ENCODE data around the gene PLCB3. TPM values are rescaled to one million over a fixed set of nuclear protein-coding genes. Genes with fewer than 3 reads are reported as not detected.
A peak's percentile ranks its signal among the peaks of the same experiment; 100 is the strongest.
"Not testable (repeated sequence)": the region's sequence is repeated elsewhere in the genome, so short reads cannot be mapped to it uniquely, and the experiment has no call there.

Gene PLCB3
- total RNA-seq, 2 donors from 2014 or later = 13.9 to 16.4 TPM

DNA sequence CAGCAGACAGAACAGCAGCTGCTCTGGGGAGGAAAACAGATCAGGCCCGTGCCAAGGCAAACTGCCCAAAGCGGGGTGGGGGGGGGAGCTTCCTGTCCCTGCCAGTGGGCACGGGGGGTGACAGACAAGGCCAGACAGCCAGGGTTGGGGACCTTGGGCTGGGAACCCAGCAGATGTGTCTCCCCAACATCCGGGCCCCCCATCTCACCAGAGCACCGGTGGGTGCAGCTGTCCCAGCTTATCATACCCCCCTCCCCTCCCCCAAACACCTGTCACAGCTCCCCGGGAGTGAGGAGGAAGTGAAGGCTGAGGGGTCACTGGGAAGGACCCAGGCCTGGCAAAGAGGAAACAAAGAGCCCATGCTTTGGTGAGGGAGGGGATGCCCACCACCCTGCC is 5.9 kb upstream of the PLCB3 start:
- Mint-ChIP-seq H3K27ac (peak overlapping the region; percentile 81 to 83), H3K4me1 (ENCODE audit: low read depth in 2 of 2) (peaks cover 7 to 35% of the 10 kb centered on the region in 2 donors), H3K27me3 (no peaks in the 10 kb centered on the region), H3K9me3 (no peaks in the 10 kb centered on the region), H3K36me3 (no peaks in the 10 kb centered on the region), H3K4me3 (peak overlapping the region; percentile 86)
- no peak for ATAC-seq
- no peak for DNase-seq (ENCODE audit: low spot score)

DNA sequence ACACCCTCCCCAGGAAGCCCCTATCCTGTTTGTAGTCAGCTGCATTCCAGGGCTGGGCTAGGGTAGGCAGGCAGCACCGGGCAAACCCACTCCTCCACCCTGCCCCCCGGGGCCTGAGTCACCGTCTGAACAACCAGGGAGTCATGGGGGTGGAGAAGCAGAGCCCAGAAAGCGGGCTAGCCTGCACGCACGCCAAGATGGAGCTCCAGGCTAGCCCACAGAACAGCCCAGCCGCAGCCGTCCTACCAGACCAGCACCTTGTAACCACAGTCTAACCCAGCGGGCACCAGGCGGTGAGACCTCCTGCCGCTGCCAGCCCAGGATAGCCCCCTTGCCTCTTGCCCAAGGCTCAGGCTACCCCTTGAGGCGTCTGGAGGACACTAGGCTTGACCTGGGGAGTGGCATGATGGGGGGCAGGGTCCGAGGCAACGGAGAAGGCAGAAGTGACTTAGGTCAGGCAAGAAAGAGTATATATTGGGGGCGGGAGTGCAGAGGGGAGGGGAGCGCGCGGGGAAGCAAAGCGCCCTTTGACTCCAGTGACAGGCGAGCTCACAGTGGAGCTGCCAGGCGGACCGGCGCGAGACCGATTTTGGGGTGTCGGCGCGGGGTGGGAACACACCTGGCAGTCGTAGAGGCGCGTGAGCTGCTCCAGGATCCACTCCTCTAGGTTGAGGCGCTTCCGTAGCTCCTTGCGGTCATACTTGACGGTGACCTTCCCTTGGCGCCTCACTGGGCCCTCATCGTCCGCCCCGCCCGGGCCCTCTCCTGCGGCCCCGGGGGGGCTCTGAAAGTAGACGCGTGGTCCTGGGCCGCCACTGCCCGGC is 5.3 kb upstream of the PLCB3 start:
- Mint-ChIP-seq H3K9me3 (no peaks in the 10 kb centered on the region), H3K27ac (peak overlapping the region; percentile 81 to 83), H3K36me3 (no peaks in the 10 kb centered on the region), H3K4me1 (ENCODE audit: low read depth in 2 of 2) (peaks cover 6 to 32% of the 10 kb centered on the region in 2 donors), H3K4me3 (peak overlapping the region; percentile 86), H3K27me3 (no peaks in the 10 kb centered on the region)
- ATAC-seq = no peak
- no peak for DNase-seq (ENCODE audit: low spot score)

DNA sequence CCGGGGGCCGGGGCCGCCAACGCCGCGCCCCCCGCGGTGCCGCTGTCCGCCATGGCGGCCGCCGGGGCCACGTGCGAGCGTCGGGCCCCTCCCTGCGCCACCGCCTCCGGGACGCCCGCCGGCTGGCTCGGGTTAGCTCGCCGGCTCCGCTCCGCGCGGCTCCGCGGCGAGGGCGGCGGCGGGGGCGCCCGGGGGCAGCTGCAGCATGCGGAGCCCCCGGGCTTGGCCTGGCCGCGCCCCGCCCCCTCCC is 4.8 kb upstream of the PLCB3 start:
- H3K27ac Mint-ChIP-seq = peak overlapping the region; percentile 72 to 81
- H3K4me1 Mint-ChIP-seq (ENCODE audit: low read depth in 2 of 2) = peaks cover 6 to 29% of the 10 kb centered on the region in 2 donors

GRCh38 chr11:64246871-64247728 is 4.2 kb upstream of the PLCB3 start, which contains the start of gene PPP1R14B:
Gene PPP1R14B, minus strand, starts transcription at chr11:64246943. Its CDS starts 270 bp downstream, at chr11:64246673.
- H3K4me1 Mint-ChIP-seq (ENCODE audit: low read depth in 2 of 2) = peaks cover 10 to 33% of the 10 kb centered on the region in 2 donors
- DNase-seq (ENCODE audit: low spot score) (peak; percentile 86), ATAC-seq (peak; percentile 74 to 83)
- H3K4me3 Mint-ChIP-seq = peak within 1 kb of the TSS; percentile 86
- no peaks in the 10 kb centered on the region for H3K36me3 Mint-ChIP-seq
- no peaks in the 10 kb centered on the region for H3K9me3 Mint-ChIP-seq
- no peaks in the 10 kb centered on the region for H3K27me3 Mint-ChIP-seq
- H3K27ac Mint-ChIP-seq = peak within 1 kb of the TSS; percentile 81 to 83

More for the DNA sequence above, 4.8 kb upstream of the PLCB3 start:
- H3K9me3 Mint-ChIP-seq; DNase-seq (ENCODE audit: low spot score); H3K36me3 Mint-ChIP-seq; H3K27me3 Mint-ChIP-seq: not testable (repeated sequence)
- ATAC-seq = peak; percentile 25 to 48
- H3K4me3 Mint-ChIP-seq = peak overlapping the region; percentile 82

- Mint-ChIP-seq H3K27ac (peak overlapping the region in 1 of 2 donors; percentile 76), H3K4me1 (ENCODE audit: low read depth in 2 of 2) (peaks cover 12 to 34% of the 10 kb centered on the region in 2 donors), H3K27me3 (no peaks in the 10 kb centered on the region)
Observed at GRCh38 chr11:64247729-64248531, 3.4 kb upstream of the PLCB3 start.

GRCh38 chr11:64248578-64248977 is 2.8 kb upstream of the PLCB3 start:
- Mint-ChIP-seq H3K9me3 (no peaks in the 10 kb centered on the region), H3K4me1 (ENCODE audit: low read depth in 2 of 2) (peaks cover 12 to 28% of the 10 kb centered on the region in 2 donors), H3K4me3 (no peak overlapping the region), H3K27me3 (no peaks in the 10 kb centered on the region), H3K27ac (no peak overlapping the region), H3K36me3 (no peaks in the 10 kb centered on the region)
- ATAC-seq (no peak), DNase-seq (ENCODE audit: low spot score) (no peak)

More at GRCh38 chr11:64247729-64248531, 3.4 kb upstream of the PLCB3 start:
- ATAC-seq (no peak), DNase-seq (ENCODE audit: low spot score) (no peak)
- no peaks in the 10 kb centered on the region for H3K36me3 Mint-ChIP-seq
- peak overlapping the region; percentile 82 for H3K4me3 Mint-ChIP-seq
- H3K9me3 Mint-ChIP-seq = no peaks in the 10 kb centered on the region

GRCh38 chr11:64249038-64249437 is 2.3 kb upstream of the PLCB3 start:
- H3K27me3 Mint-ChIP-seq = no peaks in the 10 kb centered on the region
- peaks cover 12 to 31% of the 10 kb centered on the region in 2 donors for H3K4me1 Mint-ChIP-seq (ENCODE audit: low read depth in 2 of 2)
- no peak overlapping the region for H3K27ac Mint-ChIP-seq
- DNase-seq (ENCODE audit: low spot score) = no peak
- no peaks in the 10 kb centered on the region for H3K36me3 Mint-ChIP-seq
- no peak for ATAC-seq
- no peaks in the 10 kb centered on the region for H3K9me3 Mint-ChIP-seq
- no peak overlapping the region for H3K4me3 Mint-ChIP-seq

GRCh38 chr11:64249563-64250414 is 1.5 kb upstream of the PLCB3 start:
- peaks cover 12 to 32% of the 10 kb centered on the region in 2 donors for H3K4me1 Mint-ChIP-seq (ENCODE audit: low read depth in 2 of 2)
- no peaks in the 10 kb centered on the region for H3K9me3 Mint-ChIP-seq
- ATAC-seq (no peak), DNase-seq (ENCODE audit: low spot score) (no peak)
- H3K27me3 Mint-ChIP-seq = no peaks in the 10 kb centered on the region
- H3K4me3 Mint-ChIP-seq = peak overlapping the region; percentile 57
- H3K36me3 Mint-ChIP-seq = no peaks in the 10 kb centered on the region
- no peak overlapping the region for H3K27ac Mint-ChIP-seq

- H3K4me1 Mint-ChIP-seq (ENCODE audit: low read depth in 2 of 2) = peaks cover 12 to 32% of the 10 kb centered on the region in 2 donors
Observed at GRCh38 chr11:64250415-64251015, 815 bp upstream of the PLCB3 start.

DNA sequence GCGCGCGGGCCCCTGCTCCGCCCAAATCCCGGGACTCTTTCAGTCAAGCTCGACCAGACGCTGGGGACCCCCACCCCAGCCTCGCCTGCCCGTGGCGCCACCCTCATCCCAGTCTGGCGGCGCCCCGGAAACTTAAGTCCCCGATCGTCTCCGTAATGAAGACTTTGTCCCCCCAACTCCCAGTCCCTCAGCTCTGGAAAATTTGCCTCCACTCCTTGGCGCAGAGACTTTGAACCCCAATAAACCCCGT is 348 bp downstream of the PLCB3 start:
- Mint-ChIP-seq H3K4me1 (ENCODE audit: low read depth in 2 of 2) (peaks cover 12 to 27% of the 10 kb centered on the region in 2 donors), H3K27me3 (no peaks in the 10 kb centered on the region), H3K27ac (peak overlapping the region in 1 of 2 donors; percentile 70), H3K4me3 (peak overlapping the region; percentile 89), H3K36me3 (no peaks in the 10 kb centered on the region), H3K9me3 (no peaks in the 10 kb centered on the region)
- DNase-seq (ENCODE audit: low spot score) (no peak), ATAC-seq (no peak)

More at GRCh38 chr11:64250415-64251015, 815 bp upstream of the PLCB3 start:
- ATAC-seq (no peak), DNase-seq (ENCODE audit: low spot score) (no peak)
- no peaks in the 10 kb centered on the region for H3K27me3 Mint-ChIP-seq
- H3K9me3 Mint-ChIP-seq = no peaks in the 10 kb centered on the region
- H3K4me3 Mint-ChIP-seq = peak overlapping the region; percentile 56
- no peaks in the 10 kb centered on the region for H3K36me3 Mint-ChIP-seq
- no peak overlapping the region for H3K27ac Mint-ChIP-seq

DNA sequence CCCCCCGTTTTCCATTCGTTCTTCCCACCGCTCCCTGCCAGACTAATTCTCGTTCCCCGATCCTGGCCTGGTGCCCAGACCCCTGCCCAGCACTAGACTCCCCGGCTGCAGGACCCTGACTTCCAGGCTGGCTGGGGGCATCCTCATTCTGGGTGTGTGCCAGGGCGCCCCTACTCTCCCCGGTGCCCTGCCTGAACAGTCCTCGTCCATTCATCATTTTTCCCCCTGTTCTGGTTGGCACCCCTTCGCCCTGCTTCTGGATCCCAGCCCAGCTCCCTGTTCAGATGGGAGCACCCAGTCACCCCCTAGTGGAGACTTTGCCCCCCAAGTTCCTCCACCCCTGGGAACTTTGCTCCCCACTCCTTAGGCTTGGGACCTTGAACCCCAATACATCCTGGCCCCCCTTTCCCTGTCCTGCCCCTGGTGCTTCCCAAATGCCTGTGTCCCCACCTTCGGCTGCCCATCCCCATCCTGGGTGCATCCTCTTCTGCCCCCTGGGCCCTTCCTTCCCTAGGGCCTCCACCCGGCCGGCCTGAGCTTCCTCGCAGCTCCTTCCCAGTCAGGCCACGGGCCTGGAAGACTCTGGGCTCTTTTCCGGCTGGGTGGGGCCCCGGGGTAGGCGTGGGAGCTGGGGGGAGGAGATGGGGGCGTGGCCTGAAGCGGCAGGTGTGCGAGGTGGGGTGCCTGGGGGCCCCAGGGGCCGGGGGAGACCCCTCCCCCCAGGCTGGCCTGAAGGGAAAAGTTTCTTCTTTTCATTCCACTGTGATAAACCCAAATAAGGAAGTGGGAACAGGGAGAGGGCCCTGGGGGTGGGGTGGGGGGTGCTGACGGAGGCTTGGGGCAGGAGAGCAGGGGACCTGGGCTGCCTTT is 908 bp downstream of the PLCB3 start:
- Mint-ChIP-seq H3K9me3 (no peaks in the 10 kb centered on the region), H3K27me3 (no peaks in the 10 kb centered on the region), H3K27ac (peak overlapping the region in 1 of 2 donors; percentile 70), H3K4me1 (ENCODE audit: low read depth in 2 of 2) (peaks cover 12 to 23% of the 10 kb centered on the region in 2 donors), H3K4me3 (peak overlapping the region; percentile 89), H3K36me3 (no peaks in the 10 kb centered on the region)
- no peak for ATAC-seq
- DNase-seq (ENCODE audit: low spot score) = no peak

DNA sequence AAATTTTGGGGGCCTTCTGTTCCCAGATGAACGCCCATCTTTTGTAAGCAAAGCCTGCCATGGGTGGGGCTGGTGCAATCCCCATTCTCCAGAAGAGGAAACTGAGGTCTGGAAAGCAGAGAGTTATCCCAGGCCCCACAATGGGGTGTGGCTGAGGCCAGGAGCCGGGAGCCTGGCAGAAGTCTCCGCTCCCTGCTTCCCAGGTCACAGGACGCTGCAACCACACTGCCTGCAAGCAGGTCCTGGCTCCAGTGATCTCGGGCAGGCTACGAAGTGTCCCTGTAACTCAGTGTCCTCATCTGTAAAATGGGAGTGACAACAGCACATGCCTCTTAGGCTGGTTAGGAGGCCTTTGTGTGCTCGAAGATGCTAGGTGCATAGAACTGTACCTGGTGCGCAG is 1.7 kb downstream of the PLCB3 start:
- Mint-ChIP-seq H3K27ac (no peak overlapping the region), H3K4me1 (ENCODE audit: low read depth in 2 of 2) (peaks cover 8 to 18% of the 10 kb centered on the region in 2 donors), H3K36me3 (no peaks in the 10 kb centered on the region), H3K4me3 (peak overlapping the region; percentile 89), H3K9me3 (no peaks in the 10 kb centered on the region), H3K27me3 (no peaks in the 10 kb centered on the region)
- DNase-seq (ENCODE audit: low spot score) (no peak), ATAC-seq (no peak)

Measured in natural killer cell treated with Interleukin-12 subunit alpha and Interleukin-12 subunit beta and Interleukin-15 and Interleukin-18, amount 100 ng/mL, for 72 hours (primary cell).